ENCODE measurements around the gene POR.

DNA sequence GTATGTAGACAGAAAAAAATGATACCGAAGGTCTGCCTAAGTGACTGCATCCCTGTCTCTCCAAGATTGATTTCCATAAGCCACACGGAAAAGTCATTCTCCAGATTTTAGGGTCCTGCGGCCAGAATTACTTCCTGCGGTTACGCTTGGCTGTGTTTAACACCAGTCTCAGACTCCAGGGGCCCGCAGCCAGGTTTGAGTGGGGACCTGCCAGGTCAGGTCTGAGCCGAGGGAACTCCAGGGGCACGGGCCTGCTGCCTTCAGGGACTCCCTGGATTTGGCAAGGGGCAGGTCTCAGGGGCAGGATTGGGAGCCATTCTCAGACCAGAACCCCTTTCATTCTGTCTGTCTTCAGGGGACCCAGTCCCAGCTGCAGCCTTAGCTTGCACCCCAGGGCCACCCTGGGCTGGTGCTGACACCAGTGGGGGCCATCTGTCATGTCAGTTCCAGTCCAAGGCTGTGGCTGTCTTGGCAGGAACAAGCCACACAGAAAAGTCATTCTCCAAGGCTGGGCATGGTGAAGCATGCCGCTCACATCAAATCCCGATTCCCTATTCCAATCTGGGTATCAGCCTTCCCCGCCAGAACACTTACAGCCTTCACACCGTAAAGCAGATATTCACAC lies 40.5 kb downstream of the POR start:
- TF ChIP-seq, protein P1, sequence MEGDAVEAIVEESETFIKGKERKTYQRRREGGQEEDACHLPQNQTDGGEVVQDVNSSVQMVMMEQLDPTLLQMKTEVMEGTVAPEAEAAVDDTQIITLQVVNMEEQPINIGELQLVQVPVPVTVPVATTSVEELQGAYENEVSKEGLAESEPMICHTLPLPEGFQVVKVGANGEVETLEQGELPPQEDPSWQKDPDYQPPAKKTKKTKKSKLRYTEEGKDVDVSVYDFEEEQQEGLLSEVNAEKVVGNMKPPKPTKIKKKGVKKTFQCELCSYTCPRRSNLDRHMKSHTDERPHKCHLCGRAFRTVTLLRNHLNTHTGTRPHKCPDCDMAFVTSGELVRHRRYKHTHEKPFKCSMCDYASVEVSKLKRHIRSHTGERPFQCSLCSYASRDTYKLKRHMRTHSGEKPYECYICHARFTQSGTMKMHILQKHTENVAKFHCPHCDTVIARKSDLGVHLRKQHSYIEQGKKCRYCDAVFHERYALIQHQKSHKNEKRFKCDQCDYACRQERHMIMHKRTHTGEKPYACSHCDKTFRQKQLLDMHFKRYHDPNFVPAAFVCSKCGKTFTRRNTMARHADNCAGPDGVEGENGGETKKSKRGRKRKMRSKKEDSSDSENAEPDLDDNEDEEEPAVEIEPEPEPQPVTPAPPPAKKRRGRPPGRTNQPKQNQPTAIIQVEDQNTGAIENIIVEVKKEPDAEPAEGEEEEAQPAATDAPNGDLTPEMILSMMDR (IDR thresholded peaks at IDR 0.05; ENCODE audit: low read depth, low read length), result no peak
- no peak for TF ChIP-seq EZH2phosphoT487 (IDR thresholded peaks at IDR 0.05; ENCODE audit: low read depth)
